ENCODE measurements around the gene WEE2.

DNA sequence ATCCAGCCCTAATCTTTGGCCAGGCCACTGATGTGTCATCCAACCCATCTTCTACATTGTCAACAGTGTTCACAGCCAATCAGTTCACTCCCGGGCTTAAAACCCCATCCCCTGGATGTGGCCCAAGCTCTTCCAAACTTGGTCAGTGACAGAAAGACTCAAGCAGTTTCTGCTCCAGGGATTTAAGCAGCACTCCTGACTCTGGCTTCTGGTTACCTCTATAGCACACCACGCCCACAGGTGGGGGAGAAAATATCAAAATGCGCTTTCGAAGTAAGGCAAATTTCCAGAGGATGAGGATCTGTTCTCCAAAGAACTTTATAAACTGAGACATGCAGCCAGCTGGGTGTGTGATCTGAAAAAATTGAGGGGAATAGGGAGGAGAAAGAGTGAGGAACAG, 42.1 kb upstream of the WEE2 start:
- TF ChIP-seq, protein P1, sequence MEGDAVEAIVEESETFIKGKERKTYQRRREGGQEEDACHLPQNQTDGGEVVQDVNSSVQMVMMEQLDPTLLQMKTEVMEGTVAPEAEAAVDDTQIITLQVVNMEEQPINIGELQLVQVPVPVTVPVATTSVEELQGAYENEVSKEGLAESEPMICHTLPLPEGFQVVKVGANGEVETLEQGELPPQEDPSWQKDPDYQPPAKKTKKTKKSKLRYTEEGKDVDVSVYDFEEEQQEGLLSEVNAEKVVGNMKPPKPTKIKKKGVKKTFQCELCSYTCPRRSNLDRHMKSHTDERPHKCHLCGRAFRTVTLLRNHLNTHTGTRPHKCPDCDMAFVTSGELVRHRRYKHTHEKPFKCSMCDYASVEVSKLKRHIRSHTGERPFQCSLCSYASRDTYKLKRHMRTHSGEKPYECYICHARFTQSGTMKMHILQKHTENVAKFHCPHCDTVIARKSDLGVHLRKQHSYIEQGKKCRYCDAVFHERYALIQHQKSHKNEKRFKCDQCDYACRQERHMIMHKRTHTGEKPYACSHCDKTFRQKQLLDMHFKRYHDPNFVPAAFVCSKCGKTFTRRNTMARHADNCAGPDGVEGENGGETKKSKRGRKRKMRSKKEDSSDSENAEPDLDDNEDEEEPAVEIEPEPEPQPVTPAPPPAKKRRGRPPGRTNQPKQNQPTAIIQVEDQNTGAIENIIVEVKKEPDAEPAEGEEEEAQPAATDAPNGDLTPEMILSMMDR (IDR thresholded peaks at IDR 0.05): no peak
- TF ChIP-seq CREB1 (CRISPR knock-in tag; IDR thresholded peaks at IDR 0.05) (no peak), NFE2L1 (CRISPR knock-in tag; IDR thresholded peaks at IDR 0.05) (no peak), FOXK1 (CRISPR knock-in tag; IDR thresholded peaks at IDR 0.05) (no peak), TCF7 (CRISPR knock-in tag; IDR thresholded peaks at IDR 0.05; ENCODE audit: low read depth) (no peak), NR1H2 (CRISPR knock-in tag; IDR thresholded peaks at IDR 0.05) (no peak), TP53 (CRISPR knock-in tag; IDR thresholded peaks at IDR 0.05) (no peak), SMAD3 (CRISPR knock-in tag; IDR thresholded peaks at IDR 0.05; ENCODE audit: borderline replicate concordance) (no peak), ZNF121 (CRISPR knock-in tag; IDR thresholded peaks at IDR 0.05) (no peak), ZNF263 (CRISPR knock-in tag; IDR thresholded peaks at IDR 0.05; ENCODE audit: low read depth) (no peak), CREM (CRISPR knock-in tag; IDR thresholded peaks at IDR 0.05) (no peak), NFYB (CRISPR knock-in tag; conservative IDR thresholded peaks at IDR 0.05; ENCODE audit: low read depth) (no peak)
- TF ChIP-seq, protein P2, sequence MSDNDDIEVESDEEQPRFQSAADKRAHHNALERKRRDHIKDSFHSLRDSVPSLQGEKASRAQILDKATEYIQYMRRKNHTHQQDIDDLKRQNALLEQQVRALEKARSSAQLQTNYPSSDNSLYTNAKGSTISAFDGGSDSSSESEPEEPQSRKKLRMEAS (CRISPR knock-in tag; IDR thresholded peaks at IDR 0.05): no peak
- TF ChIP-seq, protein P3, sequence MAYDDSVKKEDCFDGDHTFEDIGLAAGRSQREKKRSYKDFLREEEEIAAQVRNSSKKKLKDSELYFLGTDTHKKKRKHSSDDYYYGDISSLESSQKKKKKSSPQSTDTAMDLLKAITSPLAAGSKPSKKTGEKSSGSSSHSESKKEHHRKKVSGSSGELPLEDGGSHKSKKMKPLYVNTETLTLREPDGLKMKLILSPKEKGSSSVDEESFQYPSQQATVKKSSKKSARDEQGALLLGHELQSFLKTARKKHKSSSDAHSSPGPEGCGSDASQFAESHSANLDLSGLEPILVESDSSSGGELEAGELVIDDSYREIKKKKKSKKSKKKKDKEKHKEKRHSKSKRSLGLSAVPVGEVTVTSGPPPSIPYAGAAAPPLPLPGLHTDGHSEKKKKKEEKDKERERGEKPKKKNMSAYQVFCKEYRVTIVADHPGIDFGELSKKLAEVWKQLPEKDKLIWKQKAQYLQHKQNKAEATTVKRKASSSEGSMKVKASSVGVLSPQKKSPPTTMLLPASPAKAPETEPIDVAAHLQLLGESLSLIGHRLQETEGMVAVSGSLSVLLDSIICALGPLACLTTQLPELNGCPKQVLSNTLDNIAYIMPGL (CRISPR knock-in tag; IDR thresholded peaks at IDR 0.05): no peak
